Sigmoid colon (tissue), 7 donors: Measurements from ENCODE around the gene ATP6V1C2. TPM values are rescaled to one million over a fixed set of nuclear protein-coding genes. Genes with fewer than 3 reads are reported as not detected.

ENCODE experiments used
- DNase-seq: peaks from one replicate; pipeline ENCODE4 v3.0.0-alpha.2; 2019
- H3K27ac ChIP-seq, 4 donors: fragments of 200-600 bp; sonication (generic); one replicate each; pipeline ENCODE4 v1.5.1; 2016 to 2019; ENCODE audit warnings: mild to moderate bottlenecking in 1 of 4
- H3K27me3 ChIP-seq, 3 donors: fragments of 200-600 bp; sonication (generic); one replicate each; pipeline ENCODE4 v1.5.1; 2019; ENCODE audit warnings: mild to moderate bottlenecking in 1 of 3
- H3K36me3 ChIP-seq, 4 donors: fragments of 200-600 bp; sonication (generic); one replicate each; pipeline ENCODE4 v1.5.1; 2016 to 2019
- H3K4me1 ChIP-seq, 4 donors: fragments of 200-600 bp; sonication (generic); one replicate each; pipeline ENCODE4 v1.5.1; 2017 to 2019
- H3K4me3 ChIP-seq, 4 donors: fragments of 200-600 bp; sonication (generic); one replicate each; pipeline ENCODE4 v1.5.1; 2017 to 2019; ENCODE audit warnings: mild to moderate bottlenecking in 2 of 4, moderate library complexity in 1 of 4
- H3K9me3 ChIP-seq, 4 donors: fragments of 200-600 bp in 3 of 4; sonication (generic) in 3 of 4; one replicate each; pipeline versions ENCODE4 v1.5.1 to v1.6.1; 2013 to 2019
- EP300 ChIP-seq, 4 donors: sonication (generic); formaldehyde crosslinking; IDR thresholded peaks; one replicate each; pipeline ENCODE4 v1.6.1; 2017; ENCODE audit warnings: antibody characterized with exemption in 4 of 4
- POLR2A ChIP-seq, 2 donors: fragments of 450-650 bp; IDR thresholded peaks; one replicate each; pipeline ENCODE4 v1.6.1; 2016; ENCODE audit warnings: antibody characterized with exemption in 2 of 2, mild to moderate bottlenecking in 2 of 2, moderate library complexity in 2 of 2
- POLR2AphosphoS5 ChIP-seq, 4 donors: sonication (generic); formaldehyde crosslinking; IDR thresholded peaks; one replicate each; pipeline ENCODE4 v1.6.1; 2017; ENCODE audit warnings: antibody characterized with exemption in 4 of 4
- WGBS, 2 donors: extraction: QIAGEN DNeasy Blood & Tissue Kit; methylation state at CpG; one replicate each; pipeline ENCODE4 v1.1.7; 2013; 5-methylcytosine and 5-hydroxymethylcytosine counted together
- intact Hi-C: fragments of 100-400 bp; cut with DNase I; formaldehyde crosslinking; loops from one replicate; pipeline ENCODE4 v1.15.1; 2023
- polyA plus RNA-seq, 3 donors: library from polyadenylated mRNA; stranded (reverse); fragments of 200-250 nt; gene quantifications; one replicate each; pipeline ENCODE4 v1.2.3, GENCODE V29; 2013
- total RNA-seq, 4 donors: library from RNA; depleted of rRNA; stranded (reverse); fragments of >200 nt; gene quantifications; one replicate each; pipeline ENCODE4 v1.1.0, GENCODE V29; 2016
- TF ChIP-seq, protein P1 (sequence below), 4 experiments: fragments of 450-650 bp in 3 of 4; fragments of 200-600 bp in 1 of 4; IDR thresholded peaks; one replicate each; pipeline ENCODE4 v1.5.1; 2016 to 2019; ENCODE audit warnings: antibody characterized with exemption in 4 of 4, mild to moderate bottlenecking in 3 of 4, moderate library complexity in 2 of 4
- donor health status: healthy with polysubstance abuse.
- donor health status: Bipolar disorder and iron deficiency.
- donor health status: healthy.

Gene ATP6V1C2
- total and polyA plus RNA-seq, 7 donors = under 0.01 to 0.93 (median 0.39) TPM; not detected in 3

- Histone ChIP-seq H3K27me3 (no peaks in the 10 kb centered on the region), H3K9me3 (no peaks in the 10 kb centered on the region), H3K27ac (no peak overlapping the region), H3K36me3 (no peaks in the 10 kb centered on the region), H3K4me1 (no peaks in the 10 kb centered on the region), H3K4me3 (no peak overlapping the region)
- WGBS, 2 donors = 77 to 88% methylated on average over 6 of the region's 6 CpGs
- intact Hi-C loops = no loop called here
- no peak for DNase-seq
- no peak for TF ChIP-seq POLR2AphosphoS5 (IDR thresholded peaks at IDR 0.05)
- TF ChIP-seq, protein P1, sequence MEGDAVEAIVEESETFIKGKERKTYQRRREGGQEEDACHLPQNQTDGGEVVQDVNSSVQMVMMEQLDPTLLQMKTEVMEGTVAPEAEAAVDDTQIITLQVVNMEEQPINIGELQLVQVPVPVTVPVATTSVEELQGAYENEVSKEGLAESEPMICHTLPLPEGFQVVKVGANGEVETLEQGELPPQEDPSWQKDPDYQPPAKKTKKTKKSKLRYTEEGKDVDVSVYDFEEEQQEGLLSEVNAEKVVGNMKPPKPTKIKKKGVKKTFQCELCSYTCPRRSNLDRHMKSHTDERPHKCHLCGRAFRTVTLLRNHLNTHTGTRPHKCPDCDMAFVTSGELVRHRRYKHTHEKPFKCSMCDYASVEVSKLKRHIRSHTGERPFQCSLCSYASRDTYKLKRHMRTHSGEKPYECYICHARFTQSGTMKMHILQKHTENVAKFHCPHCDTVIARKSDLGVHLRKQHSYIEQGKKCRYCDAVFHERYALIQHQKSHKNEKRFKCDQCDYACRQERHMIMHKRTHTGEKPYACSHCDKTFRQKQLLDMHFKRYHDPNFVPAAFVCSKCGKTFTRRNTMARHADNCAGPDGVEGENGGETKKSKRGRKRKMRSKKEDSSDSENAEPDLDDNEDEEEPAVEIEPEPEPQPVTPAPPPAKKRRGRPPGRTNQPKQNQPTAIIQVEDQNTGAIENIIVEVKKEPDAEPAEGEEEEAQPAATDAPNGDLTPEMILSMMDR (IDR thresholded peaks at IDR 0.05) = no peak
- no peak for TF ChIP-seq POLR2A (IDR thresholded peaks at IDR 0.05)
- no peak for TF ChIP-seq EP300 (IDR thresholded peaks at IDR 0.05)
Measured at GRCh38 chr2:10757814-10758286, 36.4 kb downstream of the ATP6V1C2 start.

DNA sequence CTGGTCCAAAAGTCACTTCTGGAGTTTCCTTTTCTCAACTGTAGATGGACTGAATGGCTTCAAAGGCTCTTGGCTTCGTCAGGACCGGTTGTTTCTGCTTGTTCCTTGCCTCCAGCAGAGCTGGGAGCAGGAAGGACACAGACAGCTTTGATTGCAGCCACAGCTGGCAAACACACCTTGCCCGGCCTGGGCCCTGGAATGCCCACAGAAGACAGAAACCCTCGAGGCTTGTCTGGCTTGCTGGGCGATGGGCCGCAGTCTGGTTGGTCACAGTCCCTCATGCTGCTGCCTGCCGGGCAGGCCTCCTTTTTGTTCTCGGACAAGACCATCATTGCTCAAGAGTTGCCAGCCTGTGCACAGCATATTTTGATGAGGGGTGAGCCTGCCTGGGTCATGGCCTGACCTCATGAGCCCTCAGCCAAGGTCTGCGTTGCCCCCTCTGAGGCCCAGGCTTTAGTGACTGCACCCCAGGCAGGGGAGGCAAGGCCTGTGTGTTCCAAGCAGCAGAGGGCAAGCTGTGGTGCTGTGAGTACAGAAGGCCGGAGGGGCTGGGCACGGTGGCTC, 37.8 kb downstream of the ATP6V1C2 start:
- no peak for DNase-seq
- TF ChIP-seq EP300 (IDR thresholded peaks at IDR 0.05) = no peak
- TF ChIP-seq POLR2A (IDR thresholded peaks at IDR 0.05) = no peak
- TF ChIP-seq, protein P1 (IDR thresholded peaks at IDR 0.05) = no peak
- no peak for TF ChIP-seq POLR2AphosphoS5 (IDR thresholded peaks at IDR 0.05)
- intact Hi-C loops = no loop called here
- H3K4me3 ChIP-seq = no peak overlapping the region
- no peaks in the 10 kb centered on the region for H3K9me3 ChIP-seq
- no peaks in the 10 kb centered on the region for H3K36me3 ChIP-seq
- 45 to 77% methylated on average over 11 of the region's 11 CpGs for WGBS, 2 donors
- no peak overlapping the region for H3K27ac ChIP-seq
- no peaks in the 10 kb centered on the region for H3K27me3 ChIP-seq
- no peaks in the 10 kb centered on the region for H3K4me1 ChIP-seq

DNA sequence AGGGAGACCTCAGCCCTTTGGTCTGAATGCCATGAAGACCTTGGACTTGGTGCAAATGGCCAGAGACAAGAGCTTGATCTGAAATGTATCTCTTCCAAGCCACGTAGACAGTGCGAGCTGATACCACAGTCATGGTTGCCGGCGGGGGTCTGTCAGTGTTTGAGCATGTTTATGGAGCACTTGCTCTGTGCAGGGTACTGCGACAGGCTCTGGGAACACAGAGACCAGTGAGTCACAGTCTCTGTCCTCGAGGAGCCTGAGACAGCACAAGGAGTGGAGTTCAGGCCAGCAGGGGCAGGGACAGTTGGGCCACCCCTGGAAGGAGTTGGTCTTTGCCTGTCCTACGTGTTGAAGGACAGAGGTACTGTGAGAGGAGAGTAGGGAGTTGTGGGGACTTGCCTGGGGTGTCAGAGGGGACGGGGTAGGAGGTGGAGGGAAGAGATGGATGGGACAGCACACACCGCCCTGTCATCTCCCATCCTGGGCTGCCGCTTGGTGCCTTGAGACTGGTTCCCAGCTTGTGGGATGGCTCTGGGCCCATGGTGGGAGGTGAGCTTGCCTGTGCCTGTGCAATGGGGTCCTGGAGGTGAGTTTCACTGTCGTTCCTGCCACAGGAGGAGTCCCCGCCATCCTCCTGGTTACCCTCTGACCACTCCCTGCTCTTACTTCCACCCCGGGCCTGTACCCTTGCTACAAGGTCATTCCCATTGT, 39.5 kb downstream of the ATP6V1C2 start:
- Histone ChIP-seq H3K9me3 (no peaks in the 10 kb centered on the region), H3K27ac (no peak overlapping the region), H3K4me1 (no peaks in the 10 kb centered on the region), H3K27me3 (no peaks in the 10 kb centered on the region), H3K4me3 (no peak overlapping the region), H3K36me3 (no peaks in the 10 kb centered on the region)
- DNase-seq = no peak
- WGBS, 2 donors = 89 to 91% methylated on average over 13 of the region's 13 CpGs
- no peak for TF ChIP-seq POLR2A (IDR thresholded peaks at IDR 0.05)
- intact Hi-C loops = no loop called here

DNA sequence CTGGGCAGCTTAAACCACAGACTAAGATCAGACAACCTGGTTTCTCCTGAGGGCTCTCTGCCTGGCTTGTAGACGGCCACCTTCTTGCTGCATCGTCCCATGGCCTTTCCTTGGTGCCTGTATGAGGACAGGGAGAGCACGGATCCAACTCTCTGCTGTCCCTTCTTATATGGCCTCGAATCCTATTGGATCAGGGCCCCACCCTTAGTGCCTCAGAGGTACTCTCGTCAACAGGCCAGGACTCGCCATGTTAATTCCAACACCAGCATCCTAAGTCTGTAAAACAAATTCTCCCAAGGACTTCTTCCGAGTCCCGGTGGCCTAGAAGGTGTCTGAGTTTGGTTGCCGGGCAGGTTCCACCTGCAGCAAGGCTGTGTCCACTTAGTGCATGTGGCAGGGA, 40.2 kb downstream of the ATP6V1C2 start:
- H3K9me3 ChIP-seq = no peaks in the 10 kb centered on the region
- no peak for DNase-seq
- no peaks in the 10 kb centered on the region for H3K27me3 ChIP-seq
- intact Hi-C loops = no loop called here
- no peaks in the 10 kb centered on the region for H3K36me3 ChIP-seq
- no peak overlapping the region for H3K4me3 ChIP-seq
- 84 to 90% methylated on average over 9 of the region's 9 CpGs for WGBS, 2 donors
- TF ChIP-seq, protein P1 (IDR thresholded peaks at IDR 0.05) = no peak
- no peak for TF ChIP-seq POLR2A (IDR thresholded peaks at IDR 0.05)
- TF ChIP-seq POLR2AphosphoS5 (IDR thresholded peaks at IDR 0.05) = no peak
- TF ChIP-seq EP300 (IDR thresholded peaks at IDR 0.05) = no peak
- no peak overlapping the region for H3K27ac ChIP-seq
- no peaks in the 10 kb centered on the region for H3K4me1 ChIP-seq

GRCh38 chr2:10762651-10763460, 41.4 kb downstream of the ATP6V1C2 start:
- Histone ChIP-seq H3K27ac (no peak overlapping the region), H3K4me1 (no peaks in the 10 kb centered on the region), H3K27me3 (no peaks in the 10 kb centered on the region), H3K4me3 (no peak overlapping the region), H3K36me3 (no peaks in the 10 kb centered on the region), H3K9me3 (no peaks in the 10 kb centered on the region)
- no peak for DNase-seq
- WGBS, 2 donors = 70 to 79% methylated on average over 25 of the region's 25 CpGs
- intact Hi-C loops = no loop called here
- TF ChIP-seq EP300 (IDR thresholded peaks at IDR 0.05) (no peak), POLR2AphosphoS5 (IDR thresholded peaks at IDR 0.05) (no peak), POLR2A (IDR thresholded peaks at IDR 0.05) (no peak)
- TF ChIP-seq, protein P1 (IDR thresholded peaks at IDR 0.05) = no peak
